Spleen (tissue), 11 donors: ENCODE measurements around the gene MX2. TPM values are rescaled to one million over a fixed set of nuclear protein-coding genes. Genes with fewer than 3 reads are reported as not detected.

Source experiments
- DNase-seq: peaks from one replicate; pipeline ENCODE4 v3.0.0-alpha.2; 2020
- H3K27ac ChIP-seq, 8 donors: fragments of 200-600 bp; sonication (generic) in 7 of 8; 1 replicate in 4 of 8; 2 replicates in 4 of 8; pipeline versions ENCODE4 v1.5.0 to v1.8.0; 2016 to 2021; ENCODE audit warnings: inconsistent platforms in 4 of 8, mild to moderate bottlenecking in 4 of 8, moderate library complexity in 1 of 8
- H3K27me3 ChIP-seq, 7 donors: fragments of 200-600 bp; sonication (generic) in 6 of 7; replicated peaks in 1 of 7; 1 replicate in 4 of 7; 2 replicates in 3 of 7; pipeline versions ENCODE4 v1.5.0 to v1.8.0; 2016 to 2021; ENCODE audit warnings: inconsistent platforms in 3 of 7, mild to moderate bottlenecking in 1 of 7
- H3K36me3 ChIP-seq, 6 donors: fragments of 200-600 bp; sonication (generic) in 5 of 6; 1 replicate in 4 of 6; 2 replicates in 2 of 6; pipeline versions ENCODE4 v1.5.0 to v1.8.0; 2016 to 2021; ENCODE audit warnings: inconsistent platforms in 2 of 6
- H3K4me1 ChIP-seq, 6 donors: fragments of 200-600 bp; sonication (generic) in 5 of 6; 1 replicate in 3 of 6; 2 replicates in 3 of 6; pipeline versions ENCODE4 v1.5.0 to v1.8.0; 2016 to 2021; ENCODE audit warnings: inconsistent platforms in 3 of 6
- H3K4me3 ChIP-seq, 8 donors: fragments of 200-600 bp; sonication (generic) in 7 of 8; 1 replicate in 4 of 8; 2 replicates in 4 of 8; pipeline versions ENCODE4 v1.5.0 to v1.8.0; 2016 to 2021; ENCODE audit warnings: inconsistent platforms in 4 of 8, mild to moderate bottlenecking in 4 of 8, moderate library complexity in 2 of 8
- H3K9me3 ChIP-seq, 8 donors: fragments of 200-600 bp; sonication (generic) in 7 of 8; 1 replicate in 4 of 8; 2 replicates in 4 of 8; pipeline versions ENCODE4 v1.5.0 to v1.8.0; 2016 to 2021; ENCODE audit warnings: inconsistent platforms in 4 of 8
- CTCF ChIP-seq, 11 experiments: fragments of 200-600 bp in 7 of 11; fragments of 450-650 bp in 4 of 11; sonication (generic) in 4 of 11; IDR thresholded peaks in 8 of 11; conservative IDR thresholded peaks in 3 of 11; 1 replicate in 7 of 11; 2 replicates in 4 of 11; pipeline versions ENCODE4 v1.4.0 to v1.8.0; 2016 to 2021; ENCODE audit warnings: antibody characterized with exemption in 11 of 11, inconsistent platforms in 4 of 11, mild to moderate bottlenecking in 1 of 11
- POLR2A ChIP-seq, 3 donors: fragments of 450-650 bp; IDR thresholded peaks; one replicate each; pipeline ENCODE4 v1.5.1; 2017; ENCODE audit warnings: antibody characterized with exemption in 3 of 3, mild to moderate bottlenecking in 1 of 3
- POLR2AphosphoS5 ChIP-seq, 3 donors: sonication (generic); formaldehyde crosslinking; IDR thresholded peaks; one replicate each; pipeline ENCODE4 v1.5.1; 2017; ENCODE audit warnings: antibody characterized with exemption in 3 of 3
- WGBS, 5 donors: extraction: QIAGEN DNeasy Blood & Tissue Kit in 3 of 5; methylation state at CpG; one replicate each; pipeline versions ENCODE4 v1.1.5 to v1.1.7; 2013 to 2018; 5-methylcytosine and 5-hydroxymethylcytosine counted together
- intact Hi-C: fragments of 100-400 bp; cut with DNase I; formaldehyde crosslinking; loops from one replicate; pipeline ENCODE4 v1.15.0; 2023; ENCODE audit warnings: low total_unique reads
- polyA plus RNA-seq, 3 donors: library from polyadenylated mRNA; stranded (reverse); fragments of 200-250 nt; gene quantifications; one replicate each; pipeline ENCODE4 v1.2.1, GENCODE V29; 2013
- total RNA-seq, 7 donors: library from RNA; depleted of rRNA in 3 of 7; stranded (reverse); fragments of >200 nt in 3 of 7; fragmentation: NEBNext Ultra II Directional in 4 of 7; extraction: Animal tissue kit (Norgen Biotek cat#: 25700) in 4 of 7; gene quantifications; one replicate each; pipeline versions ENCODE4 v1.1.0 to v1.2.1, GENCODE V29; 2016 to 2021
- donor health status: healthy with polysubstance abuse.
- donor health status: DM: no; HTN: no; CAD: no; lungs with moderate emphysema.
- donor health status: DM: no; HTN: no; CAD: no.
- donor health status: Bipolar disorder and iron deficiency.
- donor health status: healthy.
- donor health status: DM: no; HTN: no; CAD: no.
- donor health status: DM: yes; HTN: yes; CAD: no.

The MX2 gene
- total and polyA plus RNA-seq, 10 donors: 20.0 to 109 (median 71.8) TPM

GRCh38 chr21:41403966-41404365 lies 42.1 kb downstream of the MX2 start:
- no peaks in the 10 kb centered on the region for H3K27me3 ChIP-seq
- no peak overlapping the region for H3K4me3 ChIP-seq
- intact Hi-C loops: no loop called here
- no peak overlapping the region for H3K27ac ChIP-seq
- DNase-seq: no peak
- H3K4me1 ChIP-seq: peaks cover 0 to 7% (median 0%) of the 10 kb centered on the region in 6 donors
- no peaks in the 10 kb centered on the region for H3K9me3 ChIP-seq
- TF ChIP-seq POLR2AphosphoS5 (IDR thresholded peaks at IDR 0.05) (peak in 1 of 3 donors; percentile 7), POLR2A (IDR thresholded peaks at IDR 0.05) (no peak)
- 90 to 96% (median 92%) methylated on average over 9 to 10 of the region's 10 CpGs for WGBS, 5 donors
- H3K36me3 ChIP-seq: peaks cover 3 to 100% (median 89%) of the 10 kb centered on the region in 6 donors

GRCh38 chr21:41405321-41405720 lies 43.5 kb downstream of the MX2 start:
- 89 to 96% (median 91%) methylated on average over 4 of the region's 4 CpGs for WGBS, 5 donors
- Histone ChIP-seq H3K36me3 (peaks cover 3 to 100% (median 82%) of the 10 kb centered on the region in 6 donors), H3K9me3 (peaks cover 0 to 5% (median 0%) of the 10 kb centered on the region in 8 donors), H3K27me3 (no peaks in the 10 kb centered on the region), H3K4me3 (no peak overlapping the region), H3K4me1 (peaks cover 0 to 7% (median 0%) of the 10 kb centered on the region in 6 donors), H3K27ac (no peak overlapping the region)
- TF ChIP-seq POLR2A (IDR thresholded peaks at IDR 0.05) (no peak), CTCF (IDR thresholded peaks at IDR 0.05 in 8 of 11, conservative IDR thresholded peaks at IDR 0.05 in 3 of 11) (no peak), POLR2AphosphoS5 (IDR thresholded peaks at IDR 0.05) (no peak)
- intact Hi-C loops: no loop called here
- DNase-seq: no peak

DNA sequence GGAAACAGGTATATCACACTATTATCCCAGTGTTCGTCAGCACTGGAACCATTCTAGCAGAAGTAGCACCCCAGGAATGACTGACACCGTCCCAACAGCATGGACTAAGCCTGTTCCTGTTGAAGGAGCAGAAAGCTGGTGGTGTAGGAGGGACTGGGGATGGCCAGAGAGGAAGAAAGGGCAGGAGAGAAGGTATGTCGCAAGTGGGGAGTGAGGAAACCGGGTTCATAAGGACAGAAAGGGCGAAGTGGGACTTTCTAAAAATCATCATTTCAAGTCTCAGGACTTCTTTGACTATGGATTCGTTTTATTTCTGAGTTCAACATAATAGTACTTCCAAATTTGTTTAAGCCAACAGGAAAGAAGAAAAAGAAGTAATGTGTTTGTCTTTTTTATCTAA lies 44.5 kb downstream of the MX2 start:
- Histone ChIP-seq H3K36me3 (peaks cover 3 to 98% (median 78%) of the 10 kb centered on the region in 6 donors), H3K9me3 (peaks cover 0 to 13% (median 6%) of the 10 kb centered on the region in 8 donors), H3K27me3 (no peaks in the 10 kb centered on the region), H3K4me3 (no peak overlapping the region), H3K27ac (peak overlapping the region in 1 of 8 donors; percentile 31), H3K4me1 (peaks cover 0 to 10% (median 0%) of the 10 kb centered on the region in 6 donors)
- 53 to 84% (median 67%) methylated on average over 6 of the region's 6 CpGs for WGBS, 5 donors
- TF ChIP-seq CTCF (IDR thresholded peaks at IDR 0.05 in 8 of 11, conservative IDR thresholded peaks at IDR 0.05 in 3 of 11) (no peak), POLR2AphosphoS5 (IDR thresholded peaks at IDR 0.05) (no peak), POLR2A (IDR thresholded peaks at IDR 0.05) (no peak)
- no peak for DNase-seq
- intact Hi-C loops: no loop called here

DNA sequence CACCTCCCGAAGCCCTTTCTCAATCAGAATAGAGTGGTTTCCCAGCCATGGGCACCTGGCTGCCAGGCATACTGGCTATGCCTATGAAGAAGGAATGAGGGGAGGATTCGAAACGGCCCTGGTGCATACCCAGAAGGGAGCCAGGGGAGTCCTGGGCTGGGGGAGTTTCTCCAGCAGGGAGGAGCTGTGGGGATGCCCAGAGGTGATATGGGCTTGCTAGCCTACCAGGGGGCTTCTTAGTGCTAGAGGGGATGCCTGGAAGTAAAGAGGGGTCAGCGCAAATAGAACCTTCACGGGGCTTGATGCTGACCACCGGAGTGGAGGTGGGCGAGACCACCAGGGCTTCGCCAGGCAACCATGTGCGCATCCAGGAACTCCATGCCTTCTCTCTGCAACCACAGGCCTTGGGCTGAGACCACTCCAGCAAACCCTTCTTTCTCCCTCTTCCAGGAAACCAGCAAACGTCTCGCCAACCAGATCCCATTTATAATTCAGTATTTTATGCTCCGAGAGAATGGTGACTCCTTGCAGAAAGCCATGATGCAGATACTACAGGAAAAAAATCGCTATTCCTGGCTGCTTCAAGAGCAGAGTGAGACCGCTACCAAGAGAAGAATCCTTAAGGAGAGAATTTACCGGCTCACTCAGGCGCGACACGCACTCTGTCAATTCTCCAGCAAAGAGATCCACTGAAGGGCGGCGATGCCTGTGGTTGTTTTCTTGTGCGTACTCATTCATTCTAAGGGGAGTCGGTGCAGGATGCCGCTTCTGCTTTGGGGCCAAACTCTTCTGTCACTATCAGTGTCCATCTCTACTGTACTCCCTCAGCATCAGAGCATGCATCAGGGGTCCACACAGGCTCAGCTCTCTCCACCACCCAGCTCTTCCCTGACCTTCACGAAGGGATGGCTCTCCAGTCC lies 46.0 kb downstream of the MX2 start:
- intact Hi-C loops: no loop called here
- 91 to 98% (median 95%) methylated on average over 24 of the region's 24 CpGs for WGBS, 5 donors
- Histone ChIP-seq H3K27ac (no peak overlapping the region), H3K36me3 (peaks cover 3 to 84% (median 64%) of the 10 kb centered on the region in 6 donors), H3K27me3 (no peaks in the 10 kb centered on the region), H3K4me3 (no peak overlapping the region), H3K4me1 (peaks cover 0 to 11% (median 2%) of the 10 kb centered on the region in 6 donors), H3K9me3 (peaks cover 0 to 22% (median 15%) of the 10 kb centered on the region in 8 donors)
- TF ChIP-seq POLR2AphosphoS5 (IDR thresholded peaks at IDR 0.05) (peak in 1 of 3 donors; percentile 16), CTCF (IDR thresholded peaks at IDR 0.05 in 8 of 11, conservative IDR thresholded peaks at IDR 0.05 in 3 of 11) (no peak)
- DNase-seq: no peak
